ENCODE measurements around the gene NCOA5.

Gene NCOA5

GRCh38 chr20:46089417-46090388, at the start of gene NCOA5:
Gene NCOA5, minus strand, starts transcription at chr20:46089962. Its CDS starts 10,538 bp downstream, at chr20:46079424.
- ChIA-PET POLR2A (no interaction called here), CTCF (interaction anchor here (0.9 to 1.1 kb wide), 5 partner anchors 12 to 30 kb away, joined by 3 to 4 read pairs (median 3); no protein-coding TSS in a partner anchor)
- peak; percentile 34 for TF ChIP-seq CTCF (IDR thresholded peaks at IDR 0.05; ENCODE audit: control extremely low read depth, extremely low read depth, low read depth, missing control alignments)
- peak; percentile 95 for DNase-seq (ENCODE audit: extremely low spot score)

- ChIA-PET CTCF (interaction anchor here (1.0 kb wide), 1 partner anchor 10 kb away, joined by 4 read pairs; no protein-coding TSS in a partner anchor), POLR2A (no interaction called here)
- no peak for DNase-seq (ENCODE audit: extremely low spot score)
- no peak for TF ChIP-seq CTCF (IDR thresholded peaks at IDR 0.05; ENCODE audit: control extremely low read depth, extremely low read depth, low read depth, missing control alignments)
These were observed 49.6 kb upstream of the NCOA5 start for GRCh38 chr20:46139266-46139889.

GRCh38 chr20:46137816-46138215, 48.1 kb upstream of the NCOA5 start:
- CTCF ChIA-PET, result interaction anchor here (1.3 to 2.1 kb wide), 2 partner anchors 38 to 270 kb away, joined by 3 to 5 read pairs; no protein-coding TSS in a partner anchor
- POLR2A ChIA-PET, result no interaction called here
- no peak for DNase-seq (ENCODE audit: extremely low spot score)
- no peak for TF ChIP-seq CTCF (IDR thresholded peaks at IDR 0.05; ENCODE audit: control extremely low read depth, extremely low read depth, low read depth, missing control alignments)

GRCh38 chr20:46135856-46136633, 46.3 kb upstream of the NCOA5 start:
- ChIA-PET CTCF (interaction anchor here (1.0 kb wide), 1 partner anchor 114 kb away, joined by 3 read pairs; no protein-coding TSS in a partner anchor), POLR2A (interaction anchor here (0.7 kb wide), 1 partner anchor 1377 kb away, joined by 4 read pairs; no protein-coding TSS in a partner anchor)
- no peak for DNase-seq (ENCODE audit: extremely low spot score)
- no peak for TF ChIP-seq CTCF (IDR thresholded peaks at IDR 0.05; ENCODE audit: control extremely low read depth, extremely low read depth, low read depth, missing control alignments)

- TF ChIP-seq CTCF (IDR thresholded peaks at IDR 0.05; ENCODE audit: control extremely low read depth, extremely low read depth, low read depth, missing control alignments), result no peak
- no peak for DNase-seq (ENCODE audit: extremely low spot score)
- ChIA-PET CTCF (interaction anchor here (1.0 to 1.3 kb wide), 4 partner anchors 9 to 214 kb away, joined by 3 to 4 read pairs (median 4); no protein-coding TSS in a partner anchor), POLR2A (no interaction called here)
These were observed 45.0 kb upstream of the NCOA5 start for GRCh38 chr20:46134716-46135115.
